ENCODE results near the gene RNF166. TPM values are rescaled to one million over a fixed set of nuclear protein-coding genes. Genes with fewer than 3 reads are reported as not detected.

RNF166 gene
- total RNA-seq, 1 experiment from 2014 or later = 46.2 TPM

- no peaks in the 10 kb centered on the region for H3K36me3 Mint-ChIP-seq
- peaks cover 28% of the 10 kb centered on the region for H3K27me3 Mint-ChIP-seq (ENCODE audit: low read depth)
- H3K4me3 Mint-ChIP-seq = no peak overlapping the region
- POLR2A ChIA-PET = no interaction called here
- H3K4me1 Mint-ChIP-seq = peaks cover 6% of the 10 kb centered on the region; the same call in 1 of the 2 replicates
- H3K27ac Mint-ChIP-seq = peak overlapping the region; percentile 81; the same call in 1 of the 2 replicates
- no peaks in the 10 kb centered on the region for H3K9me3 Mint-ChIP-seq
- CTCF ChIA-PET = interaction anchor here (0.6 to 0.7 kb wide), 2 partner anchors 46 to 87 kb away, joined by 4 read pairs; no protein-coding TSS in a partner anchor
- ATAC-seq = no peak
- TF ChIP-seq AR (CRISPR knock-in tag; IDR thresholded peaks at IDR 0.05) (no peak), TEAD1 (CRISPR knock-in tag; IDR thresholded peaks at IDR 0.05) (no peak), ZNF138 (CRISPR knock-in tag; conservative IDR thresholded peaks at IDR 0.05) (no peak), CREB1 (CRISPR knock-in tag; IDR thresholded peaks at IDR 0.05) (no peak), ZMAT4 (CRISPR knock-in tag; IDR thresholded peaks at IDR 0.05) (no peak), NFYB (CRISPR knock-in tag; conservative IDR thresholded peaks at IDR 0.05; ENCODE audit: low read depth) (no peak), ZNF671 (CRISPR knock-in tag; IDR thresholded peaks at IDR 0.05) (no peak), IRF1 (CRISPR knock-in tag; IDR thresholded peaks at IDR 0.05) (no peak), CBFB (CRISPR knock-in tag; IDR thresholded peaks at IDR 0.05; ENCODE audit: low read depth) (no peak), ARID4B (CRISPR knock-in tag; IDR thresholded peaks at IDR 0.05; ENCODE audit: borderline replicate concordance) (no peak), FOXK1 (CRISPR knock-in tag; IDR thresholded peaks at IDR 0.05) (no peak)
- TF ChIP-seq, protein P1, sequence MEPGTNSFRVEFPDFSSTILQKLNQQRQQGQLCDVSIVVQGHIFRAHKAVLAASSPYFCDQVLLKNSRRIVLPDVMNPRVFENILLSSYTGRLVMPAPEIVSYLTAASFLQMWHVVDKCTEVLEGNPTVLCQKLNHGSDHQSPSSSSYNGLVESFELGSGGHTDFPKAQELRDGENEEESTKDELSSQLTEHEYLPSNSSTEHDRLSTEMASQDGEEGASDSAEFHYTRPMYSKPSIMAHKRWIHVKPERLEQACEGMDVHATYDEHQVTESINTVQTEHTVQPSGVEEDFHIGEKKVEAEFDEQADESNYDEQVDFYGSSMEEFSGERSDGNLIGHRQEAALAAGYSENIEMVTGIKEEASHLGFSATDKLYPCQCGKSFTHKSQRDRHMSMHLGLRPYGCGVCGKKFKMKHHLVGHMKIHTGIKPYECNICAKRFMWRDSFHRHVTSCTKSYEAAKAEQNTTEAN (CRISPR knock-in tag; IDR thresholded peaks at IDR 0.05) = no peak
- TF ChIP-seq, protein P2, sequence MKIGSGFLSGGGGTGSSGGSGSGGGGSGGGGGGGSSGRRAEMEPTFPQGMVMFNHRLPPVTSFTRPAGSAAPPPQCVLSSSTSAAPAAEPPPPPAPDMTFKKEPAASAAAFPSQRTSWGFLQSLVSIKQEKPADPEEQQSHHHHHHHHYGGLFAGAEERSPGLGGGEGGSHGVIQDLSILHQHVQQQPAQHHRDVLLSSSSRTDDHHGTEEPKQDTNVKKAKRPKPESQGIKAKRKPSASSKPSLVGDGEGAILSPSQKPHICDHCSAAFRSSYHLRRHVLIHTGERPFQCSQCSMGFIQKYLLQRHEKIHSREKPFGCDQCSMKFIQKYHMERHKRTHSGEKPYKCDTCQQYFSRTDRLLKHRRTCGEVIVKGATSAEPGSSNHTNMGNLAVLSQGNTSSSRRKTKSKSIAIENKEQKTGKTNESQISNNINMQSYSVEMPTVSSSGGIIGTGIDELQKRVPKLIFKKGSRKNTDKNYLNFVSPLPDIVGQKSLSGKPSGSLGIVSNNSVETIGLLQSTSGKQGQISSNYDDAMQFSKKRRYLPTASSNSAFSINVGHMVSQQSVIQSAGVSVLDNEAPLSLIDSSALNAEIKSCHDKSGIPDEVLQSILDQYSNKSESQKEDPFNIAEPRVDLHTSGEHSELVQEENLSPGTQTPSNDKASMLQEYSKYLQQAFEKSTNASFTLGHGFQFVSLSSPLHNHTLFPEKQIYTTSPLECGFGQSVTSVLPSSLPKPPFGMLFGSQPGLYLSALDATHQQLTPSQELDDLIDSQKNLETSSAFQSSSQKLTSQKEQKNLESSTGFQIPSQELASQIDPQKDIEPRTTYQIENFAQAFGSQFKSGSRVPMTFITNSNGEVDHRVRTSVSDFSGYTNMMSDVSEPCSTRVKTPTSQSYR (CRISPR knock-in tag; IDR thresholded peaks at IDR 0.05) = no peak
- TF ChIP-seq, protein P3, sequence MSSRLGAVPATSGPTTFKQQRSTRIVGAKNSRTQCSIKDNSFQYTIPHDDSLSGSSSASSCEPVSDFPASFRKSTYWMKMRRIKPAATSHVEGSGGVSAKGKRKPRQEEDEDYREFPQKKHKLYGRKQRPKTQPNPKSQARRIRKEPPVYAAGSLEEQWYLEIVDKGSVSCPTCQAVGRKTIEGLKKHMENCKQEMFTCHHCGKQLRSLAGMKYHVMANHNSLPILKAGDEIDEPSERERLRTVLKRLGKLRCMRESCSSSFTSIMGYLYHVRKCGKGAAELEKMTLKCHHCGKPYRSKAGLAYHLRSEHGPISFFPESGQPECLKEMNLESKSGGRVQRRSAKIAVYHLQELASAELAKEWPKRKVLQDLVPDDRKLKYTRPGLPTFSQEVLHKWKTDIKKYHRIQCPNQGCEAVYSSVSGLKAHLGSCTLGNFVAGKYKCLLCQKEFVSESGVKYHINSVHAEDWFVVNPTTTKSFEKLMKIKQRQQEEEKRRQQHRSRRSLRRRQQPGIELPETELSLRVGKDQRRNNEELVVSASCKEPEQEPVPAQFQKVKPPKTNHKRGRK (CRISPR knock-in tag; IDR thresholded peaks at IDR 0.05; ENCODE audit: borderline replicate concordance) = no peak
- TF ChIP-seq, protein P4, sequence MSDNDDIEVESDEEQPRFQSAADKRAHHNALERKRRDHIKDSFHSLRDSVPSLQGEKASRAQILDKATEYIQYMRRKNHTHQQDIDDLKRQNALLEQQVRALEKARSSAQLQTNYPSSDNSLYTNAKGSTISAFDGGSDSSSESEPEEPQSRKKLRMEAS (CRISPR knock-in tag; IDR thresholded peaks at IDR 0.05) = no peak
- TF ChIP-seq, protein P5, sequence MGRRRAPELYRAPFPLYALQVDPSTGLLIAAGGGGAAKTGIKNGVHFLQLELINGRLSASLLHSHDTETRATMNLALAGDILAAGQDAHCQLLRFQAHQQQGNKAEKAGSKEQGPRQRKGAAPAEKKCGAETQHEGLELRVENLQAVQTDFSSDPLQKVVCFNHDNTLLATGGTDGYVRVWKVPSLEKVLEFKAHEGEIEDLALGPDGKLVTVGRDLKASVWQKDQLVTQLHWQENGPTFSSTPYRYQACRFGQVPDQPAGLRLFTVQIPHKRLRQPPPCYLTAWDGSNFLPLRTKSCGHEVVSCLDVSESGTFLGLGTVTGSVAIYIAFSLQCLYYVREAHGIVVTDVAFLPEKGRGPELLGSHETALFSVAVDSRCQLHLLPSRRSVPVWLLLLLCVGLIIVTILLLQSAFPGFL (CRISPR knock-in tag; IDR thresholded peaks at IDR 0.05; ENCODE audit: borderline replicate concordance) = no peak
- DNase-seq (ENCODE audit: low spot score) = no peak
Measured at GRCh38 chr16:88691129-88691813, 14.9 kb downstream of the RNF166 start.

Data from WTC11 (cell line).